DND-41 (cell line): ENCODE data around the gene DNM3.

ENCODE experiments used
- ATAC-seq: fragments of 200-7000 bp; cut with Tn5 transposase; 3 replicates; pipeline ENCODE4 v1.9.1; 2021; ENCODE audit warnings: low read depth; ENCODE audit not compliant: insufficient read depth
- DNase-seq: peaks from one replicate; pipeline ENCODE4 v3.0.0-alpha.2; 2020
- H2AFZ ChIP-seq: 2 replicates; pipeline ENCODE4 v1.6.0; 2012; ENCODE audit warnings: low read depth, low read length
- H3K27ac ChIP-seq: 2 replicates; pipeline ENCODE4 v1.5.1; 2012; ENCODE audit warnings: low read length, inconsistent platforms
- H3K27me3 ChIP-seq: fragments of 200-600 bp; sonication (generic); 2 replicates; pipeline ENCODE4 v1.6.0; 2012; ENCODE audit warnings: low read length, mild to moderate bottlenecking, inconsistent platforms; ENCODE audit not compliant: insufficient read depth, poor library complexity
- H3K36me3 ChIP-seq: 2 replicates; pipeline ENCODE4 v1.5.1; 2012; ENCODE audit warnings: low read length, inconsistent platforms; ENCODE audit not compliant: insufficient read depth
- H3K4me1 ChIP-seq: 2 replicates; pipeline ENCODE4 v1.5.1; 2012; ENCODE audit warnings: mild to moderate bottlenecking, low read length; ENCODE audit not compliant: insufficient read depth
- H3K4me2 ChIP-seq: 2 replicates; pipeline ENCODE4 v1.6.0; 2012; ENCODE audit warnings: mild to moderate bottlenecking, moderate library complexity, low read length, inconsistent platforms; ENCODE audit not compliant: insufficient read depth
- H3K4me3 ChIP-seq, 2 experiments: fragments of 200-600 bp in 1 of 2; shearing (Covaris generic) in 1 of 2; 2 replicates each; pipeline ENCODE4 v1.5.1; 2012 to 2016; ENCODE audit warnings: inconsistent platforms in 2 of 2, low read length in 2 of 2, mild to moderate bottlenecking in 2 of 2, low read depth in 1 of 2, moderate library complexity in 1 of 2
- H3K79me2 ChIP-seq: 2 replicates; pipeline ENCODE4 v1.6.0; 2012; ENCODE audit warnings: low read length, inconsistent platforms; ENCODE audit not compliant: insufficient read depth
- H3K9ac ChIP-seq: 2 replicates; pipeline ENCODE4 v1.6.0; 2012; ENCODE audit warnings: low read depth, mild to moderate bottlenecking, inconsistent platforms, low read length, moderate library complexity
- H3K9me3 ChIP-seq: 2 replicates; pipeline ENCODE4 v1.5.1; 2012; ENCODE audit warnings: low read length, moderate library complexity, mild to moderate bottlenecking, inconsistent platforms; ENCODE audit not compliant: insufficient read depth, severe bottlenecking
- H4K20me1 ChIP-seq: 2 replicates; pipeline ENCODE4 v1.6.0; 2012; ENCODE audit warnings: low read length; ENCODE audit not compliant: insufficient read depth
- EZH2 ChIP-seq: IDR thresholded peaks from 3 replicates; pipeline ENCODE4 v1.6.1; 2012; ENCODE audit warnings: borderline replicate concordance, low read depth, mild to moderate bottlenecking, moderate library complexity, low read length, inconsistent platforms; ENCODE audit not compliant: severe bottlenecking
- TF ChIP-seq, protein P1 (sequence below): IDR thresholded peaks from 2 replicates; pipeline ENCODE4 v1.5.1; 2012; ENCODE audit warnings: borderline replicate concordance, low read length, moderate library complexity, mild to moderate bottlenecking; ENCODE audit not compliant: poor library complexity, severe bottlenecking; ENCODE audit errors: extremely low read depth

Gene DNM3

DNA sequence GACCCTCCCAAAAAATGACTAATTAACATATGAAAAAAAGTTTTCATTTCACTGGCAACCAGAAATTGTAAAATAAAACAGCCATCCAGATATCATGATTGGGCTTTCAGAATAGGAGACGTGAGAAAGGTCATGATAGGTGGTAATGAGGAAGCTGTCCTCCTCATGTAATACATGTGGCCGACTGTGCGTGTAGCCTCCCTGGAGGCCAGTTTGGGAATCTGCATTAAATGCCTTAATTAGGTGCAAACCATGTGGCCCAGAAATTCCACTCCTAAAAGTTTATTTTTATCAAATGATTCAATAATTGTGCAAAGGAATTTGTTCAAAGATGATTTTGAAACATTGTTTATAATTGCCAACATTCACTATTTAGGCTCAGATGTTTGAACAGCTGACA lies 451.5 kb downstream of the DNM3 start:
- Histone ChIP-seq H3K27ac (no peak overlapping the region), H4K20me1 (no peaks in the 10 kb centered on the region), H3K79me2 (no peaks in the 10 kb centered on the region), H3K27me3 (peaks cover 5% of the 10 kb centered on the region), H3K4me3 (no peak overlapping the region), H3K36me3 (no peaks in the 10 kb centered on the region), H3K4me2 (no peak overlapping the region), H3K4me1 (no peaks in the 10 kb centered on the region), H3K9ac (no peak overlapping the region), H3K9me3 (no peaks in the 10 kb centered on the region), H2AFZ (no peak overlapping the region)
- ATAC-seq = no peak
- TF ChIP-seq, protein P1, sequence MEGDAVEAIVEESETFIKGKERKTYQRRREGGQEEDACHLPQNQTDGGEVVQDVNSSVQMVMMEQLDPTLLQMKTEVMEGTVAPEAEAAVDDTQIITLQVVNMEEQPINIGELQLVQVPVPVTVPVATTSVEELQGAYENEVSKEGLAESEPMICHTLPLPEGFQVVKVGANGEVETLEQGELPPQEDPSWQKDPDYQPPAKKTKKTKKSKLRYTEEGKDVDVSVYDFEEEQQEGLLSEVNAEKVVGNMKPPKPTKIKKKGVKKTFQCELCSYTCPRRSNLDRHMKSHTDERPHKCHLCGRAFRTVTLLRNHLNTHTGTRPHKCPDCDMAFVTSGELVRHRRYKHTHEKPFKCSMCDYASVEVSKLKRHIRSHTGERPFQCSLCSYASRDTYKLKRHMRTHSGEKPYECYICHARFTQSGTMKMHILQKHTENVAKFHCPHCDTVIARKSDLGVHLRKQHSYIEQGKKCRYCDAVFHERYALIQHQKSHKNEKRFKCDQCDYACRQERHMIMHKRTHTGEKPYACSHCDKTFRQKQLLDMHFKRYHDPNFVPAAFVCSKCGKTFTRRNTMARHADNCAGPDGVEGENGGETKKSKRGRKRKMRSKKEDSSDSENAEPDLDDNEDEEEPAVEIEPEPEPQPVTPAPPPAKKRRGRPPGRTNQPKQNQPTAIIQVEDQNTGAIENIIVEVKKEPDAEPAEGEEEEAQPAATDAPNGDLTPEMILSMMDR = no peak
- TF ChIP-seq EZH2 = no peak
- no peak for DNase-seq

DNA sequence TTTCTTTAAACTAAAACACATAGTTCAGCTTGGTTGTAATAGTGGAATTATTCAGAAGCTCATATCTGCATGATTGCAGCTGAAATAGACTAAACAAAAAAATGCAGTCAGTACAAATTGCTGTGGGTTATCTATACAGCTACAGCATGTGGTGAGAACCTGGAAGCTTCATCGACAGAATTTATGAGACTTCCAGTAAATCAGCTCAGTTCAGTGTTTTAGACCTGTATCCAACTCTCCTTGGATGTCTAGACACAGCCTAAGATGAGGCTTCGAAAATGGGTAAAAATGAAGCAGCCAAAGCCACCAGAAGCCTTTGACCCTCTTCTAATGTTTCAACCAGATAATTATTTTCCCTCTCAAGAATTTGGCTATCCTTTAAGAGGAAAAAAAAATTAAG lies 452.1 kb downstream of the DNM3 start:
- Histone ChIP-seq H4K20me1 (no peaks in the 10 kb centered on the region), H3K27me3 (peaks cover 1% of the 10 kb centered on the region), H3K4me1 (no peaks in the 10 kb centered on the region), H3K36me3 (no peaks in the 10 kb centered on the region), H3K4me2 (no peak overlapping the region), H3K9ac (no peak overlapping the region), H3K27ac (no peak overlapping the region), H3K4me3 (no peak overlapping the region), H3K9me3 (no peaks in the 10 kb centered on the region), H2AFZ (no peak overlapping the region), H3K79me2 (no peaks in the 10 kb centered on the region)
- no peak for TF ChIP-seq EZH2
- TF ChIP-seq, protein P1 = no peak
- no peak for DNase-seq
- ATAC-seq = no peak

DNA sequence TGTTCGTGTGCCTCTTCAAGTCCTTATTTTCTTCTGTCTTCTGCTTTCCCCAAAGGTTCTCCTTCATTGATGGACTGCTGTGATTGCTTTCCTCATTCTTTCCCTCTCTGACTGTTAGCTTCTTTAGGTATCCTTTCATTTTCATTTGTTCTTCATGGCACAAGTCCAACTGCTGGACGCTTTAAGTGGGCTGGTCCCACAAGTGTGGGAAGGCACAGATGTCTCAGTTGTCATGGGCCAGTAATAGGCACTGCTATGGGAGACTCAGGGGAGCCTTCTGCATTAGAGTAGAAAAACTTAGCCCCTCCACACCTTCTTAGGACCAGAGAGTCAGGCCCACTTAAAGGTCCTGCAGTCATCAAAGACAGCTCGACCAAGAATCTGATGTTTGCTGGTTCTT lies 456.8 kb downstream of the DNM3 start:
- H3K4me2 ChIP-seq = no peak overlapping the region
- no peak for ATAC-seq
- TF ChIP-seq EZH2 = no peak
- TF ChIP-seq, protein P1 = no peak

DNA sequence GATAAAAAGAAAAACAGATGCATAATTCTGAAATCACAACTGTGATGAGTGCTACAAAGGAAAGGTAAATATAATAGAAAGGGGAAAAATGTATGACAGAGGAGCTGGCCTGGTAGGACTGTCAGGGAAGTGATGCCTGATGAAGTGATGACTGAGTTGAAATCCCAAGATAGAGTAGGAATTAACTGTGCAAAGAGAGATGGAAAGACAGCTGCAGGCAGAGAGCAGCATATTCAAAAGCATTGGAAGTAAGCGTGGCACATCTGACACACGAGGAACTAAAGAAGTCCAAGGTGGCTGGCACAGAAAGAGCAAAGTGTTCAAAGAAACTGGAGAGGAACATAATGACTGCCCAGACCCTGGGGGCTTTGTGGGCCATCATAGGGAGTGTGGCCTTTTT lies 457.6 kb downstream of the DNM3 start:
- no peak overlapping the region for H3K4me2 ChIP-seq
- no peak overlapping the region for H3K27ac ChIP-seq
- no peak for DNase-seq
- no peak overlapping the region for H3K4me3 ChIP-seq
- H3K4me1 ChIP-seq = no peaks in the 10 kb centered on the region
- no peak for ATAC-seq
- H3K27me3 ChIP-seq = no peaks in the 10 kb centered on the region
- H3K9ac ChIP-seq = no peak overlapping the region
- TF ChIP-seq EZH2 = no peak
- TF ChIP-seq, protein P1 = no peak
- no peaks in the 10 kb centered on the region for H3K36me3 ChIP-seq
- no peaks in the 10 kb centered on the region for H3K79me2 ChIP-seq
- H4K20me1 ChIP-seq = no peaks in the 10 kb centered on the region
- peaks cover 8% of the 10 kb centered on the region for H3K9me3 ChIP-seq
- H2AFZ ChIP-seq = no peak overlapping the region

More for the DNA sequence above, 456.8 kb downstream of the DNM3 start:
- Histone ChIP-seq H3K9ac (no peak overlapping the region), H3K9me3 (peaks cover 8% of the 10 kb centered on the region), H3K79me2 (no peaks in the 10 kb centered on the region), H3K36me3 (no peaks in the 10 kb centered on the region), H3K4me1 (no peaks in the 10 kb centered on the region), H3K27ac (no peak overlapping the region), H3K4me3 (no peak overlapping the region), H4K20me1 (no peaks in the 10 kb centered on the region), H2AFZ (no peak overlapping the region), H3K27me3 (no peaks in the 10 kb centered on the region)
- no peak for DNase-seq
